GM23248 (cell line): ENCODE data around the gene TRAPPC2L. TPM values are rescaled to one million over a fixed set of nuclear protein-coding genes. Genes with fewer than 3 reads are reported as not detected.

ENCODE experiments used
- DNase-seq: peaks from one replicate; pipeline ENCODE4 v3.0.0-alpha.2; 2015
- H2AFZ ChIP-seq: fragments of 200-600 bp; sonication (generic); 2 replicates; pipeline ENCODE4 v1.6.1; 2016; ENCODE audit warnings: antibody characterized with exemption
- H3F3A ChIP-seq: fragments of 200-600 bp; sonication (generic); 2 replicates; pipeline ENCODE4 v1.6.1; 2016; ENCODE audit warnings: mild to moderate bottlenecking, antibody characterized with exemption, mixed run types; ENCODE audit not compliant: insufficient read depth
- H3K27ac ChIP-seq: fragments of 200-600 bp; sonication (generic); 2 replicates; pipeline ENCODE4 v1.5.1; 2016; ENCODE audit warnings: mild to moderate bottlenecking
- H3K27me3 ChIP-seq: fragments of 200-600 bp; sonication (generic); replicated peaks from 2 replicates; pipeline ENCODE4 v1.6.1; 2016; ENCODE audit warnings: mild to moderate bottlenecking; ENCODE audit not compliant: insufficient read depth
- H3K36me3 ChIP-seq: fragments of 200-600 bp; sonication (generic); 2 replicates; pipeline ENCODE4 v1.6.1; 2016; ENCODE audit warnings: low read depth, mild to moderate bottlenecking
- H3K4me1 ChIP-seq: fragments of 200-600 bp; sonication (generic); 2 replicates; pipeline ENCODE4 v1.6.1; 2016; ENCODE audit warnings: mild to moderate bottlenecking; ENCODE audit not compliant: insufficient read depth
- H3K4me2 ChIP-seq: fragments of 200-600 bp; sonication (generic); one replicate; pipeline ENCODE4 v1.6.1; 2016; ENCODE audit warnings: mild to moderate bottlenecking; ENCODE audit not compliant: unreplicated experiment
- H3K4me3 ChIP-seq: fragments of 200-600 bp; sonication (generic); 2 replicates; pipeline ENCODE4 v1.5.1; 2016; ENCODE audit warnings: mild to moderate bottlenecking
- H3K79me2 ChIP-seq: fragments of 200-600 bp; sonication (generic); 2 replicates; pipeline ENCODE4 v1.6.1; 2016; ENCODE audit warnings: mild to moderate bottlenecking; ENCODE audit not compliant: insufficient read depth
- H3K9ac ChIP-seq: fragments of 200-600 bp; sonication (generic); 2 replicates; pipeline ENCODE4 v1.6.1; 2016; ENCODE audit warnings: mild to moderate bottlenecking
- H3K9me2 ChIP-seq: fragments of 200-600 bp; sonication (generic); 2 replicates; pipeline ENCODE4 v1.6.1; 2016; ENCODE audit warnings: mixed run types, mild to moderate bottlenecking, moderate library complexity; ENCODE audit not compliant: insufficient read depth
- H3K9me3 ChIP-seq: fragments of 200-600 bp; sonication (generic); one replicate; pipeline ENCODE4 v1.6.1; 2017; ENCODE audit warnings: low read depth
- H4K20me1 ChIP-seq: fragments of 200-600 bp; sonication (generic); 2 replicates; pipeline ENCODE4 v1.6.0; 2016; ENCODE audit not compliant: insufficient read depth
- EZH2 ChIP-seq: fragments of 200-600 bp; sonication (generic); IDR thresholded peaks from 2 replicates; pipeline ENCODE4 v1.6.1; 2018; ENCODE audit warnings: antibody characterized with exemption, mild to moderate bottlenecking; ENCODE audit not compliant: insufficient read depth, poor library complexity, severe bottlenecking
- EZH2phosphoT487 ChIP-seq: fragments of 200-600 bp; sonication (generic); IDR thresholded peaks from 2 replicates; pipeline ENCODE4 v1.6.1; 2018; ENCODE audit warnings: antibody characterized with exemption, moderate library complexity, mild to moderate bottlenecking, low read depth; ENCODE audit not compliant: insufficient read depth
- WGBS, 2 experiments: methylation state at CpG; one replicate each; pipeline ENCODE4 v1.1.6; 2015 to 2017; ENCODE audit warnings: low lambda C conversion rate in 2 of 2, low coverage in 1 of 2; ENCODE audit errors: missing lambda C conversion rate in 2 of 2; 5-methylcytosine and 5-hydroxymethylcytosine counted together
- in situ Hi-C: fragments of 300-500 bp; cut with MboI; formaldehyde crosslinking; loops from 2 replicates; pipeline ENCODE4 v1.15.0; 2020
- polyA plus RNA-seq: library from polyadenylated mRNA; unstranded; fragments of >200 nt; fragmentation: Nextera tagmentation; extraction: Ambion mirVana; gene quantifications from 2 replicates; pipeline ENCODE4 v1.2.1, GENCODE V29; 2016
- total RNA-seq: library from RNA; depleted of rRNA; stranded (reverse); fragments of >200 nt; shearing (Covaris generic); gene quantifications from 2 replicates; pipeline ENCODE4 v1.2.3, GENCODE V29; 2014

Gene TRAPPC2L
- total and polyA plus RNA-seq, 2 experiments from 2014 or later: 18.7 to 83.2 TPM

- no peaks in the 10 kb centered on the region for H3K4me1 ChIP-seq
- no peak overlapping the region for H3K4me2 ChIP-seq
- WGBS, 2 experiments: 91 to 92% methylated on average over 13 to 33 of the region's 33 CpGs
- no peaks in the 10 kb centered on the region for H3K27me3 ChIP-seq
- no peaks in the 10 kb centered on the region for H3K79me2 ChIP-seq
- H4K20me1 ChIP-seq: no peaks in the 10 kb centered on the region
- no peak overlapping the region for H3K27ac ChIP-seq
- no peaks in the 10 kb centered on the region for H3K36me3 ChIP-seq
- no peak for DNase-seq
- no peak for TF ChIP-seq EZH2
- no peak for TF ChIP-seq EZH2phosphoT487
- no peak overlapping the region for H2AFZ ChIP-seq
- no peak overlapping the region for H3K9ac ChIP-seq
- no peaks in the 10 kb centered on the region for H3F3A ChIP-seq
- in situ Hi-C loops: no loop called here
- no peaks in the 10 kb centered on the region for H3K9me2 ChIP-seq
- H3K9me3 ChIP-seq: no peaks in the 10 kb centered on the region
- no peak overlapping the region for H3K4me3 ChIP-seq
These were observed 21.1 kb upstream of the TRAPPC2L start for GRCh38 chr16:88835818-88836217.

- DNase-seq: no peak
- Histone ChIP-seq H2AFZ (no peak overlapping the region), H3F3A (no peaks in the 10 kb centered on the region), H3K4me1 (no peaks in the 10 kb centered on the region), H3K9me2 (no peaks in the 10 kb centered on the region), H3K4me3 (no peak overlapping the region), H3K36me3 (no peaks in the 10 kb centered on the region), H3K27me3 (no peaks in the 10 kb centered on the region), H3K79me2 (no peaks in the 10 kb centered on the region), H3K9ac (no peak overlapping the region), H3K9me3 (no peaks in the 10 kb centered on the region), H4K20me1 (no peaks in the 10 kb centered on the region), H3K4me2 (no peak overlapping the region), H3K27ac (no peak overlapping the region)
- in situ Hi-C loops: no loop called here
- TF ChIP-seq EZH2 (no peak), EZH2phosphoT487 (no peak)
- 95 to 99% methylated on average over 17 of the region's 17 CpGs for WGBS, 2 experiments
These were observed 20.1 kb upstream of the TRAPPC2L start for GRCh38 chr16:88836791-88837190.

DNA sequence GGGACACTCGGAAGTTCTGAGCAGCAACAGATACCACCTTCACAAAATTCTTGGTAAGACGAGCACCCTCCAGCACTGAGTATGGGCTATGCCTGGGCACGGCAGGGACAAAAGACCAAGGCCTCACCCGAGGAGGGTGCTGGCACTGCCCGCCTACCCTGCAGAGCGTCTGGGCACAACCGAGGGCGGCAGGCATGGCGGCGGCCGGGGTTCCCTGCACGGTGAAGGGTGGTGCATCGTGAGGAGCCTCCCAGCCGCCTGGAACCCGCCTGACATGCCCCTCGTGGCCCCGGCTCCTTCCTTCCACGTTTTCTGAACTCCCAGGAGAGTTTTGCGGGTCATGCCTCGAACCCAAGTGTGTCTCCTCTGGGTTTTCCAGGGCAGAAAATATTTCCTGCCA is 19.1 kb upstream of the TRAPPC2L start:
- 93% methylated on average over 19 to 20 of the region's 20 CpGs for WGBS, 2 experiments

GRCh38 chr16:88838566-88838965 is 18.4 kb upstream of the TRAPPC2L start:
- H3K27ac ChIP-seq: no peak overlapping the region
- H3F3A ChIP-seq: no peaks in the 10 kb centered on the region
- 90 to 91% methylated on average over 17 to 19 of the region's 19 CpGs for WGBS, 2 experiments
- no peaks in the 10 kb centered on the region for H3K27me3 ChIP-seq
- no peak overlapping the region for H3K4me2 ChIP-seq
- in situ Hi-C loops: no loop called here
- H3K36me3 ChIP-seq: no peaks in the 10 kb centered on the region
- no peak overlapping the region for H2AFZ ChIP-seq
- no peak overlapping the region for H3K4me3 ChIP-seq
- TF ChIP-seq EZH2: no peak
- no peak for TF ChIP-seq EZH2phosphoT487
- no peak overlapping the region for H3K9ac ChIP-seq
- H3K4me1 ChIP-seq: no peaks in the 10 kb centered on the region
- no peaks in the 10 kb centered on the region for H4K20me1 ChIP-seq
- H3K9me3 ChIP-seq: no peaks in the 10 kb centered on the region
- DNase-seq: no peak
- H3K79me2 ChIP-seq: no peaks in the 10 kb centered on the region
- no peaks in the 10 kb centered on the region for H3K9me2 ChIP-seq

More for the DNA sequence above, 19.1 kb upstream of the TRAPPC2L start:
- Histone ChIP-seq H2AFZ (no peak overlapping the region), H3K9me2 (no peaks in the 10 kb centered on the region), H3K4me1 (no peaks in the 10 kb centered on the region), H4K20me1 (no peaks in the 10 kb centered on the region), H3K27ac (no peak overlapping the region), H3K4me3 (no peak overlapping the region), H3F3A (no peaks in the 10 kb centered on the region), H3K36me3 (no peaks in the 10 kb centered on the region), H3K4me2 (no peak overlapping the region), H3K9me3 (no peaks in the 10 kb centered on the region), H3K27me3 (no peaks in the 10 kb centered on the region), H3K79me2 (no peaks in the 10 kb centered on the region), H3K9ac (no peak overlapping the region)
- no peak for DNase-seq
- TF ChIP-seq EZH2phosphoT487 (no peak), EZH2 (no peak)
- in situ Hi-C loops: no loop called here

DNA sequence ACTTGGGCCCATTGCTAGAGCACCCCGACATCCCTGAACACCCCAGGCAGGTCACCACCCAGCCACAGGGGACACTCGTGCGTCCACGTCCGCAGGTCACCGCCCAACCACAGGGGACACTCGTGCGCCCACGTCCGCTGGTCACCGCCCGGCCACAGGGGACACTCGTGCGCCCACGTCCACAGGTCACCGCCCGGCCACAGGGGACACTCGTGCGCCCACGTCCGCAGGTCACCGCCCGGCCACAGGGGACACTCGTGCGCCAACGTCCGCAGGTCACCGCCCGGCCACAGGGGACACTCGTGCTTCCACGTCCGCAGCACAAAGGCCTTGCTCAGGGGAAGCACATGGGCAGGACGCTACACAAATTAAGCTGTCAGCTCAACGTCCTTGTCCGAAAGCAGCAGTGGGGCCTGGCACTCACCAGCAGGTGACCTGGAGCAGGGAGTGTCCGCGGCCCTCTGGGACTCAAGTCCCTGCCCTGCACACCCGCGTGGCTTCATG is 17.8 kb upstream of the TRAPPC2L start:
- no peaks in the 10 kb centered on the region for H3K9me2 ChIP-seq
- TF ChIP-seq EZH2phosphoT487 (no peak), EZH2 (no peak)
- H3K4me2 ChIP-seq: no peak overlapping the region
- no peaks in the 10 kb centered on the region for H3K79me2 ChIP-seq
- H3K9ac ChIP-seq: no peak overlapping the region
- H3K4me1 ChIP-seq: no peaks in the 10 kb centered on the region
- no peaks in the 10 kb centered on the region for H3K36me3 ChIP-seq
- no peaks in the 10 kb centered on the region for H3K9me3 ChIP-seq
- no peak overlapping the region for H3K4me3 ChIP-seq
- H3K27me3 ChIP-seq: no peaks in the 10 kb centered on the region
- no peak overlapping the region for H3K27ac ChIP-seq
- no peaks in the 10 kb centered on the region for H4K20me1 ChIP-seq
- no peak overlapping the region for H2AFZ ChIP-seq
- in situ Hi-C loops: no loop called here
- DNase-seq: no peak
- no peaks in the 10 kb centered on the region for H3F3A ChIP-seq
- WGBS, 2 experiments: 94 to 95% methylated on average over 20 to 38 of the region's 39 CpGs
